GM12873 (cell line): ENCODE data around the gene CXCR2.

Experiments
- CTCF ChIP-seq: IDR thresholded peaks from 2 replicates; pipeline ENCODE4 v1.5.1; 2012; ENCODE audit warnings: low read depth, mild to moderate bottlenecking, moderate library complexity, low read length, control low read depth; ENCODE audit not compliant: insufficient read depth; ENCODE audit errors: missing control alignments

CXCR2 gene

GRCh38 chr2:218125095-218125494 is 733 bp upstream of the CXCR2 start:
- no peak for TF ChIP-seq CTCF

DNA sequence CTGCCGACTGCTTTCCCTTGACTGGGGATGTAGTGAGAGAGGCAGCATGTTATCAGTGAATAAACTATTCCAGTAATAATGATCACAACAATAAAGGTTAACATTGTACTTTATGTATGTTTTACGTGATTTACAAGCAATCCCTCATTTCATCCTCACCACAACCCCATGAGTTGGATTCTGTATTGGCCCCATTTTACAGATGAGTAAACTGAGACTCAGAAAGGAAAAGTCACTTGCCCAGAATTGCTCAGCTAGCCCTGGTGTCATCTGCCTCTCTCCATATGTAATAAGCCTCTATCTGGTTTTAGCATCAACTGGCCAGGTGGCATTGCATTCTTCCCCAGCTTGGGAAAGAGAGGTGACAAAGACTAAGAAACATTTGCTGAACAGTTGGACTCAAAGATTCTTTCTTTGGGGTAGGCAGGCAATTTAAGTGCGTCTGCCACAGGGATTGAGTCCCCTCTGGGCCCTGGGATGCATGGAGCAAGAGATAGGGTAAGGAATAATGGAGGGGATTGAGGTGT is 2.2 kb downstream of the CXCR2 start:
- TF ChIP-seq CTCF, result no peak

DNA sequence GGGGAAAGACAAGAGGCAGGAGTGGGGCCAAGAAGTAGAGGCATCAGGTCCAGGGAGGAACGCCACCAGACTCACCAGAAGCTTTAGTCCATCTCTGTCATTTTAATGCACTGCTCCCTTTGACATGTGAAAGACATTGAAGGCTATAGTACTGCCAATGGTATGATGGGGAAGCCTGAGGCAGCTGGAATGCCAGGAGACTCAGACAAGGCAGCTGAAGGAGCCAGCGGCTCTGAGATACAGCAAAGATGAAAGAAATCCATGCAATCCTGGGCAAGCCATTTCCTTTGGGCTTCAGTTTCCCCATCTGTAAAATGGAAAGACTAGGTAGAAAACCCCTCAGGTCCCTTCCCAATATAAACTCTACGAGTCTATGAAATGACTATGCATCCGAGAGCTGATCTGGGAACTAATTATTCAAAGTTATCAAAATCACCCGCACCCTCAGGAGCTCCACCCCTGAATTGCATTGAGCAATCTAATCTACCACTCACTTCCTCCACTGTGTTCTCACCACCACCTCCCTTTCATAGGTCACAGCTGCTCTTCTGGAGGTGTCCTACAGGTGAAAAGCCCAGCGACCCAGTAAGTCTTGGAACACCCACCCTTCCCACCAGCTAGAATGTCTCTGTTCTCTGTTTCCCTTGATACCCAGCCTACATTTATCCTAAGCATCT is 3.1 kb downstream of the CXCR2 start:
- TF ChIP-seq CTCF, result no peak

DNA sequence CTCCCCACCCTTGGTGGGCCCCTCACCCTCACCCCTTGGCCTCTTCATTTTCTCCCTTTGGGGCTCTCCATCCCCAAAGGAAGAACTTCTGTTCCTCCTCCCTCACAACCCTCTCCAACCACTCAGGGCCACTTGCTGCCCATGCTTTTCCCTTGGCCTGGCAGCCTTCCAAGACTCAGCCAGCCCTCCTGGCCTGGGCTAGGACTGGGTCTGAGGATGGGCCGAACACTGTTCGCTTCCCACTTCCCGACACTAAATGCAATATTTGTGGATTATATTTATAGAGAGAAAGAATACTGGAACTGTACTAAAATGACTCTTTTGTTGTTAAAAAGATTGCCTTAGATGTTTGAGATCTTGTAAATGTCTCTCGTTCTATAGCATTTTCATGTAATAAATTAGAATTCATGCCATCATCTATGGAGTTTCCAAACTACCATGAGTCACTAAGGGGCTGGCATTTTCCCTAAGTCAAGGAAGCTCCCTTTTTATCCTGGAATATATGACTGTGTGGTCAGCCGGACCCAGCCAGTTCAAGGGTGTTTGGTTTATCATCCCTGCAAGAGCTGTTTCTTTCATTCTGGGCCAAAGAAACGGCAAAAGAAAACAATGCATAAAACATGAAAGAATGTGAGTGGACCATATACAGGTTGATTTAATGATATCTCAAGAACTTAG is 3.8 kb downstream of the CXCR2 start:
- TF ChIP-seq CTCF, result no peak

DNA sequence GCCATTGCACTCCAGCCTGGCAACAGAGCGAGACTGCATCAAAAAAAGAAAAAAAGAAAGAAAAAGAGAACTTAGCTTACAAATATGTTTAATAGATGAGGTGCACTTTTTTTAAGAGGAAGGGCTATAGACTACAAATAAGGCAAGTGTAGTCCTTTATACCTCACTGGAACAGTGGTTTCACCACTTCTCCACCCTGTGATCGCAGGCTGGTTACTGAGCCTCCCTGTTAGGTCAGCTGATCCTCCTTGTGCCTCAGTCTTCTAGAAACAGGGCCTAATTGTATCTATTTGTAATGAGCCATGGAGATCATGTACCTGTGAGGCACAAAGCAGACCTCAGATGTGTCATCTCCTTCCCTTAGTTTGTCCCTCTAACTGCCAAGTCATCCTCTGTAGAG is 4.5 kb downstream of the CXCR2 start:
- TF ChIP-seq CTCF, result no peak

DNA sequence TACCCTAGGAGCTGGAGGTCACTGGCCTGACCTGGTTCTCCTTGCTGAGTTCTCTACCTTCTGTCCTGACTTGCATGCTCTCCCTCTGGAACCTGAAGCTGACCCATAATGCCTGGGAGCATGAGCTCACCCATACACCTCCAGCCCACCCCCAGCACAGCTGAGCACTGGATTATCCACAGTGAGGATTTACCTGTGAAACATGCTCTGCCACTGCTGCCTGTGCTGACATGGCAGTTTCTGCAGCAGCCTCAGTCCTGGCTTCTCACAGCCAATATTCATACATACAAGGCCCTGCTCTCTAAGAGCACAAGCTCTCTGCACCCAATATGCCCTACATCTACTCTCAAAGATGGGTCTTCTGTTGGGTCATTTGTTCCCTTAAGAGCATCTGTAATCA is 5.0 kb downstream of the CXCR2 start:
- no peak for TF ChIP-seq CTCF

- TF ChIP-seq CTCF, result no peak
Measured at GRCh38 chr2:218137514-218137913, 11.7 kb downstream of the CXCR2 start.
